Measurements from ENCODE around the gene SART3. TPM values are rescaled to one million over a fixed set of nuclear protein-coding genes. Genes with fewer than 3 reads are reported as not detected.

Gene SART3
- total and polyA plus RNA-seq, 2 of the 8 experiments (the other 6 are each of a cell fraction or from before 2014, with no cell fraction given) = 16.0 to 103 TPM

- no peak for TF ChIP-seq SIN3A (conservative IDR thresholded peaks at IDR 0.05 in 1 of 2, IDR thresholded peaks at IDR 0.05 in 1 of 2; ENCODE audit: low read depth in 1 of 2, low read length in 2 of 2)
- TF ChIP-seq NANOG (IDR thresholded peaks at IDR 0.05; ENCODE audit: insufficient read depth, low read depth, low read length, poor library complexity, severe bottlenecking) = no peak
- no peak for TF ChIP-seq CREB1 (IDR thresholded peaks at IDR 0.05)
- TF ChIP-seq, protein P1, sequence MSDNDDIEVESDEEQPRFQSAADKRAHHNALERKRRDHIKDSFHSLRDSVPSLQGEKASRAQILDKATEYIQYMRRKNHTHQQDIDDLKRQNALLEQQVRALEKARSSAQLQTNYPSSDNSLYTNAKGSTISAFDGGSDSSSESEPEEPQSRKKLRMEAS (IDR thresholded peaks at IDR 0.05) = no peak
- TF ChIP-seq PHF8 (conservative IDR thresholded peaks at IDR 0.05; ENCODE audit: low read depth, low read length) = no peak
- no peak for TF ChIP-seq KDM1A (IDR thresholded peaks at IDR 0.05; ENCODE audit: borderline replicate concordance, low read length)
These were observed 58.1 kb downstream of the SART3 start (continued) for GRCh38 chr12:108502922-108503321.

Measured in H1 (cell line).